ENCODE data around the gene INSYN2B. TPM values are rescaled to one million over a fixed set of nuclear protein-coding genes. Genes with fewer than 3 reads are reported as not detected.
"Not testable (repeated sequence)": the region's sequence is repeated elsewhere in the genome, so short reads cannot be mapped to it uniquely, and the experiment has no call there.

The INSYN2B gene
- total RNA-seq, 2 donors from 2014 or later: 0.19 TPM; not detected in 1

GRCh38 chr5:169870211-169870610, 110.1 kb downstream of the INSYN2B start:
- intact Hi-C loops (cut with DNase I): no loop called here
- DNase-seq (ENCODE audit: low spot score): no peak

- intact Hi-C loops (cut with DNase I): no loop called here
Measured at GRCh38 chr5:169869066-169869465, 111.2 kb downstream of the INSYN2B start.

GRCh38 chr5:169867347-169867746, 112.9 kb downstream of the INSYN2B start:
- DNase-seq (ENCODE audit: low spot score): no peak
- intact Hi-C loops (cut with DNase I): no loop called here

More at GRCh38 chr5:169869066-169869465, 111.2 kb downstream of the INSYN2B start:
- DNase-seq (ENCODE audit: low spot score): no peak

GRCh38 chr5:169864483-169864882, 115.8 kb downstream of the INSYN2B start:
- no peak for DNase-seq (ENCODE audit: low spot score)
- intact Hi-C loops (cut with DNase I): no loop called here

- DNase-seq (ENCODE audit: low spot score): no peak
- intact Hi-C loops (cut with DNase I): no loop called here
Measured at GRCh38 chr5:169862391-169862811, 117.9 kb downstream of the INSYN2B start.

GRCh38 chr5:169861934-169862333, 118.4 kb downstream of the INSYN2B start:
- intact Hi-C loops (cut with DNase I): no loop called here
- no peak for DNase-seq (ENCODE audit: low spot score)

GRCh38 chr5:169861433-169861832, 118.9 kb downstream of the INSYN2B start:
- intact Hi-C loops (cut with DNase I): no loop called here
- no peak for DNase-seq (ENCODE audit: low spot score)

- intact Hi-C loops (cut with DNase I): no loop called here
Measured at GRCh38 chr5:169860585-169860984, 119.7 kb downstream of the INSYN2B start.

GRCh38 chr5:169856571-169856970, 123.7 kb downstream of the INSYN2B start:
- no peak for DNase-seq (ENCODE audit: low spot score)
- intact Hi-C loops (cut with DNase I): no loop called here

More at GRCh38 chr5:169860585-169860984, 119.7 kb downstream of the INSYN2B start:
- DNase-seq (ENCODE audit: low spot score): no peak

GRCh38 chr5:169851321-169851850, 128.9 kb downstream of the INSYN2B start:
- DNase-seq (ENCODE audit: low spot score): no peak
- intact Hi-C loops (cut with DNase I): no loop called here

- intact Hi-C loops (cut with DNase I): no loop called here
- no peak for DNase-seq (ENCODE audit: low spot score)
Measured at GRCh38 chr5:169850409-169850808, 129.9 kb downstream of the INSYN2B start.

GRCh38 chr5:169848792-169849191, 131.5 kb downstream of the INSYN2B start:
- intact Hi-C loops (cut with DNase I): no loop called here

GRCh38 chr5:169848271-169848670, 132.0 kb downstream of the INSYN2B start:
- intact Hi-C loops (cut with DNase I): no loop called here
- DNase-seq (ENCODE audit: low spot score): no peak

More at GRCh38 chr5:169848792-169849191, 131.5 kb downstream of the INSYN2B start:
- no peak for DNase-seq (ENCODE audit: low spot score)

- DNase-seq (ENCODE audit: low spot score): no peak
- intact Hi-C loops (cut with DNase I): no loop called here
Measured at GRCh38 chr5:169847519-169847918, 132.8 kb downstream of the INSYN2B start.

GRCh38 chr5:169842699-169843098, 137.6 kb downstream of the INSYN2B start:
- intact Hi-C loops (cut with DNase I): no loop called here

GRCh38 chr5:169840405-169840804, 139.9 kb downstream of the INSYN2B start:
- DNase-seq (ENCODE audit: low spot score): no peak
- intact Hi-C loops (cut with DNase I): no loop called here

More at GRCh38 chr5:169842699-169843098, 137.6 kb downstream of the INSYN2B start:
- no peak for DNase-seq (ENCODE audit: low spot score)

GRCh38 chr5:169838688-169839087, 141.6 kb downstream of the INSYN2B start:
- no peak for DNase-seq (ENCODE audit: low spot score)
- intact Hi-C loops (cut with DNase I): no loop called here

GRCh38 chr5:169837686-169838085, 142.6 kb downstream of the INSYN2B start:
- intact Hi-C loops (cut with DNase I): no loop called here

GRCh38 chr5:169836835-169837536, 143.3 kb downstream of the INSYN2B start:
- intact Hi-C loops (cut with DNase I): no loop called here
- DNase-seq (ENCODE audit: low spot score): no peak

More at GRCh38 chr5:169837686-169838085, 142.6 kb downstream of the INSYN2B start:
- DNase-seq (ENCODE audit: low spot score): no peak

- intact Hi-C loops (cut with DNase I); DNase-seq (ENCODE audit: low spot score): not testable (repeated sequence)
Measured at GRCh38 chr5:169834540-169834939, 145.8 kb downstream of the INSYN2B start.
